ENCODE measurements around the gene DCLK2.

The DCLK2 gene

GRCh38 chr4:150123087-150123486 lies 44.8 kb downstream of the DCLK2 start:
- H3K27ac ChIP-seq (ENCODE audit: low read length) = no peak overlapping the region
- H4K20me1 ChIP-seq (ENCODE audit: insufficient read depth, low read length) = no peaks in the 10 kb centered on the region
- peaks cover 13% of the 10 kb centered on the region; the same call in 1 of the 2 replicates for H3K9me3 ChIP-seq (ENCODE audit: insufficient read depth, low read length)
- no peaks in the 10 kb centered on the region for H3K27me3 ChIP-seq (ENCODE audit: low read depth, low read length)
- peak overlapping the region; percentile 13; the same call in 1 of the 2 replicates for H3K4me2 ChIP-seq (ENCODE audit: low read length)
- TF ChIP-seq EZH2phosphoT487 (IDR thresholded peaks at IDR 0.05; ENCODE audit: low read depth) (no peak), CTCF (IDR thresholded peaks at IDR 0.05; ENCODE audit: low read depth, low read length) (no peak)
- H2AFZ ChIP-seq (ENCODE audit: low read depth, low read length) = no peak overlapping the region
- H3K79me2 ChIP-seq (ENCODE audit: low read length) = no peaks in the 10 kb centered on the region
- H3K4me3 ChIP-seq (ENCODE audit: low read length) = no peak overlapping the region
- peaks cover 41% of the 10 kb centered on the region for H3K4me1 ChIP-seq (ENCODE audit: low read length)
- H3K36me3 ChIP-seq (replicated peaks; ENCODE audit: low read depth, low read length) = peaks cover 11% of the 10 kb centered on the region
- no peak overlapping the region for H3K9ac ChIP-seq (ENCODE audit: low read length)

- no peaks in the 10 kb centered on the region for H3K27me3 ChIP-seq (ENCODE audit: low read depth, low read length)
- no peak overlapping the region for H3K27ac ChIP-seq (ENCODE audit: low read length)
- peaks cover 40% of the 10 kb centered on the region for H3K4me1 ChIP-seq (ENCODE audit: low read length)
Observed at GRCh38 chr4:150123796-150124677, 45.8 kb downstream of the DCLK2 start.

GRCh38 chr4:150126201-150126863 lies 48.1 kb downstream of the DCLK2 start:
- no peak overlapping the region for H3K4me3 ChIP-seq (ENCODE audit: low read length)
- no peak overlapping the region for H2AFZ ChIP-seq (ENCODE audit: low read depth, low read length)
- peaks cover 25% of the 10 kb centered on the region for H3K4me1 ChIP-seq (ENCODE audit: low read length)
- no peaks in the 10 kb centered on the region for H3K27me3 ChIP-seq (ENCODE audit: low read depth, low read length)
- TF ChIP-seq EZH2phosphoT487 (IDR thresholded peaks at IDR 0.05; ENCODE audit: low read depth) = no peak
- no peak for TF ChIP-seq CTCF (IDR thresholded peaks at IDR 0.05; ENCODE audit: low read depth, low read length)
- no peak overlapping the region for H3K9ac ChIP-seq (ENCODE audit: low read length)
- H3K4me2 ChIP-seq (ENCODE audit: low read length) = peak overlapping the region; percentile 14
- no peak overlapping the region for H3K27ac ChIP-seq (ENCODE audit: low read length)
- peaks cover 10% of the 10 kb centered on the region for H3K36me3 ChIP-seq (replicated peaks; ENCODE audit: low read depth, low read length)
- peaks cover 10% of the 10 kb centered on the region; the same call in 1 of the 2 replicates for H3K9me3 ChIP-seq (ENCODE audit: insufficient read depth, low read length)
- no peaks in the 10 kb centered on the region for H3K79me2 ChIP-seq (ENCODE audit: low read length)
- no peaks in the 10 kb centered on the region for H4K20me1 ChIP-seq (ENCODE audit: insufficient read depth, low read length)

More at GRCh38 chr4:150123796-150124677, 45.8 kb downstream of the DCLK2 start:
- Histone ChIP-seq H3K9me3 (ENCODE audit: insufficient read depth, low read length) (peaks cover 13% of the 10 kb centered on the region; the same call in 1 of the 2 replicates), H3K79me2 (ENCODE audit: low read length) (no peaks in the 10 kb centered on the region), H3K4me3 (ENCODE audit: low read length) (no peak overlapping the region), H2AFZ (ENCODE audit: low read depth, low read length) (no peak overlapping the region), H3K36me3 (replicated peaks; ENCODE audit: low read depth, low read length) (peaks cover 11% of the 10 kb centered on the region), H4K20me1 (ENCODE audit: insufficient read depth, low read length) (no peaks in the 10 kb centered on the region), H3K4me2 (ENCODE audit: low read length) (no peak overlapping the region), H3K9ac (ENCODE audit: low read length) (no peak overlapping the region)
- no peak for TF ChIP-seq EZH2phosphoT487 (IDR thresholded peaks at IDR 0.05; ENCODE audit: low read depth)
- no peak for TF ChIP-seq CTCF (IDR thresholded peaks at IDR 0.05; ENCODE audit: low read depth, low read length)

GRCh38 chr4:150126864-150127203 lies 48.6 kb downstream of the DCLK2 start:
- Histone ChIP-seq H3K4me1 (ENCODE audit: low read length) (peaks cover 25% of the 10 kb centered on the region), H3K27ac (ENCODE audit: low read length) (no peak overlapping the region), H3K36me3 (replicated peaks; ENCODE audit: low read depth, low read length) (peaks cover 5% of the 10 kb centered on the region)

More at GRCh38 chr4:150126864-150127203, 48.6 kb downstream of the DCLK2 start:
- TF ChIP-seq EZH2phosphoT487 (IDR thresholded peaks at IDR 0.05; ENCODE audit: low read depth) = no peak
- TF ChIP-seq CTCF (IDR thresholded peaks at IDR 0.05; ENCODE audit: low read depth, low read length) = no peak
- Histone ChIP-seq H3K79me2 (ENCODE audit: low read length) (no peaks in the 10 kb centered on the region), H3K9ac (ENCODE audit: low read length) (no peak overlapping the region), H3K4me3 (ENCODE audit: low read length) (no peak overlapping the region), H2AFZ (ENCODE audit: low read depth, low read length) (no peak overlapping the region), H4K20me1 (ENCODE audit: insufficient read depth, low read length) (no peaks in the 10 kb centered on the region), H3K27me3 (ENCODE audit: low read depth, low read length) (no peaks in the 10 kb centered on the region), H3K4me2 (ENCODE audit: low read length) (peak overlapping the region; percentile 14), H3K9me3 (ENCODE audit: insufficient read depth, low read length) (peaks cover 5% of the 10 kb centered on the region; the same call in 1 of the 2 replicates)

All from OCI-LY3 (cell line).